GM23338 (cell line): ENCODE results near the gene CCNY. TPM values are rescaled to one million over a fixed set of nuclear protein-coding genes. Genes with fewer than 3 reads are reported as not detected.

Experiments
- ATAC-seq: fragments of 200-7000 bp; cut with Tn5 transposase; 3 replicates; pipeline ENCODE4 v1.9.1; 2020
- DNase-seq: peaks from one replicate; pipeline ENCODE4 v3.0.0-alpha.2; 2015; ENCODE audit warnings: low spot score
- H2AFZ ChIP-seq: fragments of 200-600 bp; sonication (generic); 2 replicates; pipeline ENCODE4 v1.8.0; 2016; ENCODE audit warnings: antibody characterized with exemption, mild to moderate bottlenecking, moderate library complexity
- H3F3A ChIP-seq: fragments of 200-600 bp; sonication (generic); replicated peaks from 2 replicates; pipeline ENCODE4 v1.8.0; 2017; ENCODE audit warnings: antibody characterized with exemption, mixed run types, low read depth
- H3K27ac ChIP-seq: fragments of 200-600 bp; sonication (generic); 2 replicates; pipeline ENCODE4 v1.6.1; 2016; ENCODE audit warnings: low read depth
- H3K27me3 ChIP-seq: fragments of 200-600 bp; sonication (generic); 2 replicates; pipeline ENCODE4 v1.8.0; 2016; ENCODE audit warnings: mild to moderate bottlenecking, mixed run types, moderate library complexity; ENCODE audit not compliant: insufficient read depth
- H3K36me3 ChIP-seq: fragments of 200-600 bp; sonication (generic); 2 replicates; pipeline ENCODE4 v1.8.0; 2016; ENCODE audit warnings: mild to moderate bottlenecking; ENCODE audit not compliant: insufficient read depth
- H3K4me1 ChIP-seq: fragments of 200-600 bp; sonication (generic); 2 replicates; pipeline ENCODE4 v1.8.0; 2016; ENCODE audit warnings: mild to moderate bottlenecking, moderate library complexity; ENCODE audit not compliant: insufficient read depth
- H3K4me2 ChIP-seq: fragments of 200-600 bp; sonication (generic); 2 replicates; pipeline ENCODE4 v1.7.1; 2017; ENCODE audit warnings: mixed run types
- H3K4me3 ChIP-seq: fragments of 200-600 bp; sonication (generic); 2 replicates; pipeline ENCODE4 v1.6.1; 2016; ENCODE audit warnings: mixed run types
- H3K79me2 ChIP-seq: fragments of 200-600 bp; sonication (generic); replicated peaks from 2 replicates; pipeline ENCODE4 v1.8.0; 2017; ENCODE audit warnings: mild to moderate bottlenecking; ENCODE audit not compliant: insufficient read depth
- H3K9me2 ChIP-seq: fragments of 200-600 bp; sonication (generic); 2 replicates; pipeline ENCODE4 v1.8.0; 2017; ENCODE audit not compliant: insufficient read depth
- H4K20me1 ChIP-seq: fragments of 200-600 bp; sonication (generic); replicated peaks from 2 replicates; pipeline ENCODE4 v1.8.0; 2017; ENCODE audit warnings: mild to moderate bottlenecking; ENCODE audit not compliant: insufficient read depth
- H3K27ac Mint-ChIP-seq: 2 replicates; pipeline ENCODE4 v1.8.0; 2020; ENCODE audit warnings: inconsistent platforms, mild to moderate bottlenecking, moderate library complexity, mixed read lengths
- H3K27me3 Mint-ChIP-seq: 3 replicates; pipeline ENCODE4 v1.8.0; 2022; ENCODE audit warnings: low read depth, mild to moderate bottlenecking, moderate library complexity, mixed read lengths, inconsistent platforms; ENCODE audit not compliant: insufficient read depth, poor library complexity
- H3K36me3 Mint-ChIP-seq: 3 replicates; pipeline ENCODE4 v1.8.0; 2021; ENCODE audit warnings: low read depth, mild to moderate bottlenecking, inconsistent platforms, moderate library complexity, mixed read lengths
- H3K4me1 Mint-ChIP-seq: 3 replicates; pipeline ENCODE4 v1.8.0; 2020; ENCODE audit warnings: mild to moderate bottlenecking, inconsistent platforms, mixed read lengths
- H3K4me3 Mint-ChIP-seq: 3 replicates; pipeline ENCODE4 v1.8.0; 2021; ENCODE audit warnings: moderate library complexity, mild to moderate bottlenecking, inconsistent platforms, mixed read lengths
- H3K9me3 Mint-ChIP-seq: 3 replicates; pipeline ENCODE4 v1.8.0; 2020; ENCODE audit warnings: moderate library complexity, mild to moderate bottlenecking, inconsistent platforms, mixed read lengths
- EZH2 ChIP-seq: fragments of 200-600 bp; sonication (generic); IDR thresholded peaks from one replicate; pipeline ENCODE4 v1.8.0; 2017; ENCODE audit warnings: antibody characterized with exemption, mild to moderate bottlenecking, low read depth; ENCODE audit not compliant: unreplicated experiment
- EZH2phosphoT487 ChIP-seq: fragments of 200-600 bp; sonication (generic); IDR thresholded peaks from one replicate; pipeline ENCODE4 v1.8.1; 2018; ENCODE audit warnings: antibody characterized with exemption; ENCODE audit not compliant: unreplicated experiment
- NANOG ChIP-seq: IDR thresholded peaks from 2 replicates; pipeline ENCODE4 v1.6.1; 2016; ENCODE audit warnings: antibody characterized with exemption, borderline replicate concordance
- POLR2AphosphoS5 ChIP-seq: IDR thresholded peaks from 2 replicates; pipeline ENCODE4 v1.6.1; 2016; ENCODE audit warnings: antibody characterized with exemption, low read depth
- STAT1 ChIP-seq: IDR thresholded peaks from one replicate; pipeline ENCODE4 v1.6.1; 2016; ENCODE audit warnings: antibody characterized with exemption; ENCODE audit not compliant: unreplicated experiment
- ZNF462 ChIP-seq: fragments of 250-450 bp; sonication (Bioruptor Pico); IDR thresholded peaks from 2 replicates; pipeline ENCODE4 v1.5.0; 2020; ENCODE audit warnings: mild to moderate bottlenecking, moderate library complexity
- polyA plus RNA-seq: library from polyadenylated mRNA; unstranded; fragments of >200 nt; fragmentation: Nextera tagmentation; extraction: Ambion mirVana; gene quantifications from 2 replicates; pipeline ENCODE4 v1.2.1, GENCODE V29; 2016
- total RNA-seq: library from RNA; depleted of rRNA; stranded (reverse); fragments of >200 nt; shearing (Covaris generic); gene quantifications from 2 replicates; pipeline ENCODE4 v1.2.3, GENCODE V29; 2014

Gene CCNY
- total and polyA plus RNA-seq, 2 experiments from 2014 or later, result 14.2 to 29.0 TPM

DNA sequence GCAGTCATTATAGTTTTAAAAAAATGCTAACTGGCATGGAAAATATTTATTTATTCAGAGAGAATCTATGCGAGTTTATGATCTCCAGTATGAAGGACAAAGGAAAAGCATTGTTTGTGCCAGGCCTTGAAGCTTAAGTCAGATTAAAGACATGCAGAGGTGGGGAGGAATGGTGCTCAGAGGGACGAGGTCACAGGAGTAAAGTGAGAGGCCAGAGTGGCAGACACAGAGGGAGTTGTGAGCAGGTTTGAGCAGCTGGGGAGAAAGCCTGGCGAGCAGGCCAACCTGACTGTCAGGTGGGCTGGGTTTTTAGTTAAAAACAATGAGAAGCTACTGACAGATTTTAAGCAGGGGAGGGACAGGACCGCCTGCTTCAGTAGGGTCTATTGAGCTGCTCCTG is 6.8 kb upstream of the CCNY start (continued):
- no peak for TF ChIP-seq ZNF462 (CRISPR knock-in tag)
- TF ChIP-seq STAT1, result no peak

- no peak overlapping the region for H3K4me3 Mint-ChIP-seq
- Histone ChIP-seq H3K27me3 (no peaks in the 10 kb centered on the region), H3K4me2 (no peak overlapping the region), H2AFZ (no peak overlapping the region), H3K36me3 (no peaks in the 10 kb centered on the region), H3K79me2 (peaks cover 22% of the 10 kb centered on the region), H3K9me2 (no peaks in the 10 kb centered on the region), H3K4me1 (0 out of 2 replicates have a peak, but pooled peaks cover 4% of the 10 kb centered on the region), H3F3A (no peaks in the 10 kb centered on the region), H4K20me1 (no peaks in the 10 kb centered on the region; the same call in 1 of the 2 replicates), H3K27ac (no peak overlapping the region), H3K4me3 (no peak overlapping the region)
- DNase-seq (no peak), ATAC-seq (no peak)
- H3K27me3 Mint-ChIP-seq, result peaks cover 9% of the 10 kb centered on the region
- peaks cover 7% of the 10 kb centered on the region; the same call in 2 of the 3 replicates for H3K9me3 Mint-ChIP-seq
- peaks cover 26% of the 10 kb centered on the region for H3K4me1 Mint-ChIP-seq
- peaks cover 29% of the 10 kb centered on the region for H3K36me3 Mint-ChIP-seq
- H3K27ac Mint-ChIP-seq, result no peak overlapping the region
- TF ChIP-seq POLR2AphosphoS5, result no peak
- no peak for TF ChIP-seq NANOG
- TF ChIP-seq ZNF462 (CRISPR knock-in tag), result no peak
- TF ChIP-seq EZH2, result no peak
- TF ChIP-seq EZH2phosphoT487, result no peak
Measured at GRCh38 chr10:35331894-35332640, 4.2 kb upstream of the CCNY start.
